Body of pancreas (tissue), 4 donors: Measurements from ENCODE around the gene SLC35G1.

Experiments used
- POLR2A ChIP-seq, 3 donors: fragments of 450-650 bp; IDR thresholded peaks; one replicate each; pipeline ENCODE4 v1.6.1; 2016; ENCODE audit warnings: antibody characterized with exemption in 3 of 3, mild to moderate bottlenecking in 2 of 3
- TF ChIP-seq, protein P1 (sequence below), 7 experiments: fragments of 450-650 bp in 4 of 7; fragments of 200-600 bp in 3 of 7; sonication (generic) in 3 of 7; IDR thresholded peaks; one replicate each; pipeline ENCODE4 v1.5.1; 2016 to 2019; ENCODE audit warnings: antibody characterized with exemption in 7 of 7

DNA sequence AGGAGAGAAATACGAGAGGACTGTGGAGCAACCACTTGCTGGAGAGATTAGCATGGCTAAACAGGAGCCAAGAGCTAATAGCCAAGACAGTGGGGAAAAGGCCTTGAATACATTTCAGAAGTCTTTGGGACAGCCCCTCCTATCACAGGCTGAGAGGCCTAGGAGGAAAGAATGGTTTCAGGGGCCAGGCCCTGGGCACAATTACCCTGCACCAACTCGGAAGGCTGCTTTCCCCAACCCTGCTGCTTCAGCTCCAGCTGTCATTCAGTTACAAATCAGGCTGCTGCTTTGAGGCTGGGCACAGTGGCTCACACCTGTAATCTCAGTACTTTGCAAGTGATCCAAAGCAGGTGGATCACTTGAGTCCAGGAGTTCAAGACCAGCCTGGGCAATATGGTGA lies 32.0 kb upstream of the SLC35G1 start:
- no peak for TF ChIP-seq POLR2A (IDR thresholded peaks at IDR 0.05)
- TF ChIP-seq, protein P1, sequence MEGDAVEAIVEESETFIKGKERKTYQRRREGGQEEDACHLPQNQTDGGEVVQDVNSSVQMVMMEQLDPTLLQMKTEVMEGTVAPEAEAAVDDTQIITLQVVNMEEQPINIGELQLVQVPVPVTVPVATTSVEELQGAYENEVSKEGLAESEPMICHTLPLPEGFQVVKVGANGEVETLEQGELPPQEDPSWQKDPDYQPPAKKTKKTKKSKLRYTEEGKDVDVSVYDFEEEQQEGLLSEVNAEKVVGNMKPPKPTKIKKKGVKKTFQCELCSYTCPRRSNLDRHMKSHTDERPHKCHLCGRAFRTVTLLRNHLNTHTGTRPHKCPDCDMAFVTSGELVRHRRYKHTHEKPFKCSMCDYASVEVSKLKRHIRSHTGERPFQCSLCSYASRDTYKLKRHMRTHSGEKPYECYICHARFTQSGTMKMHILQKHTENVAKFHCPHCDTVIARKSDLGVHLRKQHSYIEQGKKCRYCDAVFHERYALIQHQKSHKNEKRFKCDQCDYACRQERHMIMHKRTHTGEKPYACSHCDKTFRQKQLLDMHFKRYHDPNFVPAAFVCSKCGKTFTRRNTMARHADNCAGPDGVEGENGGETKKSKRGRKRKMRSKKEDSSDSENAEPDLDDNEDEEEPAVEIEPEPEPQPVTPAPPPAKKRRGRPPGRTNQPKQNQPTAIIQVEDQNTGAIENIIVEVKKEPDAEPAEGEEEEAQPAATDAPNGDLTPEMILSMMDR (IDR thresholded peaks at IDR 0.05), result no peak
